ENCODE data around the gene SRGAP2B. TPM values are rescaled to one million over a fixed set of nuclear protein-coding genes. Genes with fewer than 3 reads are reported as not detected.
"Not testable (repeated sequence)": the region's sequence is repeated elsewhere in the genome, so short reads cannot be mapped to it uniquely, and the experiment has no call there.

The SRGAP2B gene
- total RNA-seq, 1 donor from 2014 or later, result 11.5 TPM

- DNase-seq (ENCODE audit: low spot score), result peak; percentile 17
- intact Hi-C loops (cut with DNase I), result not testable (repeated sequence)
These were observed 395 bp downstream of the SRGAP2B start for GRCh38 chr1:145094655-145095211.

GRCh38 chr1:145093517-145094149, 1.5 kb downstream of the SRGAP2B start:
- DNase-seq (ENCODE audit: low spot score), result peak; percentile 78
- intact Hi-C loops (cut with DNase I), result not testable (repeated sequence)

- DNase-seq (ENCODE audit: low spot score); intact Hi-C loops (cut with DNase I): not testable (repeated sequence)
These were observed 12.5 kb downstream of the SRGAP2B start for GRCh38 chr1:145082483-145083255.

GRCh38 chr1:145080193-145080592, 14.9 kb downstream of the SRGAP2B start:
- intact Hi-C loops (cut with DNase I); DNase-seq (ENCODE audit: low spot score): not testable (repeated sequence)

GRCh38 chr1:145079737-145080136, 15.4 kb downstream of the SRGAP2B start:
- DNase-seq (ENCODE audit: low spot score); intact Hi-C loops (cut with DNase I): not testable (repeated sequence)

GRCh38 chr1:145078787-145079370, 16.2 kb downstream of the SRGAP2B start:
- DNase-seq (ENCODE audit: low spot score); intact Hi-C loops (cut with DNase I): not testable (repeated sequence)

GRCh38 chr1:145077872-145078786, 17.0 kb downstream of the SRGAP2B start:
- DNase-seq (ENCODE audit: low spot score); intact Hi-C loops (cut with DNase I): not testable (repeated sequence)

- DNase-seq (ENCODE audit: low spot score); intact Hi-C loops (cut with DNase I): not testable (repeated sequence)
These were observed 18.3 kb downstream of the SRGAP2B start for GRCh38 chr1:145076877-145077276.

GRCh38 chr1:145074021-145074559, 21.0 kb downstream of the SRGAP2B start:
- DNase-seq (ENCODE audit: low spot score); intact Hi-C loops (cut with DNase I): not testable (repeated sequence)

GRCh38 chr1:145071569-145071968, 23.6 kb downstream of the SRGAP2B start:
- intact Hi-C loops (cut with DNase I); DNase-seq (ENCODE audit: low spot score): not testable (repeated sequence)

GRCh38 chr1:145066486-145066885, 28.6 kb downstream of the SRGAP2B start:
- DNase-seq (ENCODE audit: low spot score); intact Hi-C loops (cut with DNase I): not testable (repeated sequence)

- DNase-seq (ENCODE audit: low spot score); intact Hi-C loops (cut with DNase I): not testable (repeated sequence)
These were observed 29.8 kb downstream of the SRGAP2B start for GRCh38 chr1:145065194-145065826.

GRCh38 chr1:145063941-145064648, 31.0 kb downstream of the SRGAP2B start:
- intact Hi-C loops (cut with DNase I); DNase-seq (ENCODE audit: low spot score): not testable (repeated sequence)

- intact Hi-C loops (cut with DNase I); DNase-seq (ENCODE audit: low spot score): not testable (repeated sequence)
These were observed 31.8 kb downstream of the SRGAP2B start for GRCh38 chr1:145063285-145063684.

- intact Hi-C loops (cut with DNase I); DNase-seq (ENCODE audit: low spot score): not testable (repeated sequence)
These were observed 36.9 kb downstream of the SRGAP2B start for GRCh38 chr1:145058184-145058583.

- intact Hi-C loops (cut with DNase I); DNase-seq (ENCODE audit: low spot score): not testable (repeated sequence)
These were observed 39.8 kb downstream of the SRGAP2B start for GRCh38 chr1:145055217-145055760.

GRCh38 chr1:145053428-145053827, 41.7 kb downstream of the SRGAP2B start:
- DNase-seq (ENCODE audit: low spot score); intact Hi-C loops (cut with DNase I): not testable (repeated sequence)
